ENCODE measurements around the gene BRPF1. TPM values are rescaled to one million over a fixed set of nuclear protein-coding genes. Genes with fewer than 3 reads are reported as not detected.

Gene BRPF1
- total RNA-seq, 1 donor from 2014 or later: 19.5 TPM

GRCh38 chr3:9760779-9761505 lies 29.4 kb downstream of the BRPF1 start:
- no peaks in the 10 kb centered on the region for H3K4me1 Mint-ChIP-seq (ENCODE audit: low read depth, unreplicated experiment)
- no peak overlapping the region for H2AFZ ChIP-seq (ENCODE audit: low read depth, low read length)
- no peaks in the 10 kb centered on the region for H3K9me3 Mint-ChIP-seq (ENCODE audit: unreplicated experiment)
- no peak overlapping the region for H3K27ac Mint-ChIP-seq (ENCODE audit: unreplicated experiment)
- H3K27me3 Mint-ChIP-seq (ENCODE audit: low read depth, unreplicated experiment): no peaks in the 10 kb centered on the region
- H4K20me1 ChIP-seq (ENCODE audit: insufficient read depth, low read length): no peaks in the 10 kb centered on the region
- TF ChIP-seq, protein P1, sequence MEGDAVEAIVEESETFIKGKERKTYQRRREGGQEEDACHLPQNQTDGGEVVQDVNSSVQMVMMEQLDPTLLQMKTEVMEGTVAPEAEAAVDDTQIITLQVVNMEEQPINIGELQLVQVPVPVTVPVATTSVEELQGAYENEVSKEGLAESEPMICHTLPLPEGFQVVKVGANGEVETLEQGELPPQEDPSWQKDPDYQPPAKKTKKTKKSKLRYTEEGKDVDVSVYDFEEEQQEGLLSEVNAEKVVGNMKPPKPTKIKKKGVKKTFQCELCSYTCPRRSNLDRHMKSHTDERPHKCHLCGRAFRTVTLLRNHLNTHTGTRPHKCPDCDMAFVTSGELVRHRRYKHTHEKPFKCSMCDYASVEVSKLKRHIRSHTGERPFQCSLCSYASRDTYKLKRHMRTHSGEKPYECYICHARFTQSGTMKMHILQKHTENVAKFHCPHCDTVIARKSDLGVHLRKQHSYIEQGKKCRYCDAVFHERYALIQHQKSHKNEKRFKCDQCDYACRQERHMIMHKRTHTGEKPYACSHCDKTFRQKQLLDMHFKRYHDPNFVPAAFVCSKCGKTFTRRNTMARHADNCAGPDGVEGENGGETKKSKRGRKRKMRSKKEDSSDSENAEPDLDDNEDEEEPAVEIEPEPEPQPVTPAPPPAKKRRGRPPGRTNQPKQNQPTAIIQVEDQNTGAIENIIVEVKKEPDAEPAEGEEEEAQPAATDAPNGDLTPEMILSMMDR (IDR thresholded peaks at IDR 0.05; ENCODE audit: insufficient read depth, low read depth, low read length): no peak
- no peak for TF ChIP-seq EZH2 (IDR thresholded peaks at IDR 0.05; ENCODE audit: insufficient read depth, low read length)
- H3K4me3 ChIP-seq (ENCODE audit: insufficient read depth, low read depth, low read length): no peak overlapping the region
- no peak overlapping the region for H3K4me2 ChIP-seq (ENCODE audit: low read length)
- H3K27me3 ChIP-seq (ENCODE audit: insufficient read depth, low read length): no peaks in the 10 kb centered on the region
- H3K9me3 ChIP-seq (ENCODE audit: insufficient read depth, low read depth, low read length): no peaks in the 10 kb centered on the region
- H3K4me1 ChIP-seq (ENCODE audit: insufficient read depth, low read length): no peaks in the 10 kb centered on the region
- FAIRE-seq (no peak), DNase-seq (ENCODE audit: low read depth) (no peak)
- H3K27ac ChIP-seq (ENCODE audit: low read depth, low read length): no peak overlapping the region
- no peak overlapping the region for H3K9ac ChIP-seq (ENCODE audit: low read length)
- H3K4me3 Mint-ChIP-seq (ENCODE audit: unreplicated experiment): no peak overlapping the region
- H3K79me2 ChIP-seq (ENCODE audit: insufficient read depth, low read length): no peaks in the 10 kb centered on the region
- H3K36me3 Mint-ChIP-seq (ENCODE audit: low read depth, unreplicated experiment): peaks cover 36% of the 10 kb centered on the region
- peaks cover 6% of the 10 kb centered on the region for H3K36me3 ChIP-seq (ENCODE audit: insufficient read depth, low read length)

DNA sequence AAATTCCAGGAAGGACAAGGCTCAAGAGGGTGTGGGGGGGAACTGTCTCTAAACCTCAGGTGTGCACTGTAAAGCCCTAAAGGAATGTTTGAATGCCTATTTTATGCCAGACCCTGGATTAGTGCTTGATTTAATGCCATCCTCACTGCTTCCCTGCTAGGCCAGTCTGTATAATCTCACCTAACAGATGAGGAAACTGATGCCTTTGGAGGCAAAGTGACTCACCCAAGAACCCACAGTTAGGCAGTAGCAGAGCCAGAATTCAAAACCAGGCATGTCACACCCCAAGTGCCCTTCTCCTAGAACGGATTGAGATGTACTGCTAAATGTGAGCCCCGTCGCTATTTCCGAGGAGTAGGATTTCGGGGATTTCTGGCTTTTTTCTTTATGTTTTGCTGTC lies 30.4 kb downstream of the BRPF1 start:
- DNase-seq (ENCODE audit: low read depth): no peak
- TF ChIP-seq EZH2 (IDR thresholded peaks at IDR 0.05; ENCODE audit: insufficient read depth, low read length): no peak
- TF ChIP-seq, protein P1 (IDR thresholded peaks at IDR 0.05; ENCODE audit: insufficient read depth, low read depth, low read length): no peak
- Histone ChIP-seq H4K20me1 (ENCODE audit: insufficient read depth, low read length) (peaks cover 2% of the 10 kb centered on the region), H3K4me1 (ENCODE audit: insufficient read depth, low read length) (no peaks in the 10 kb centered on the region), H3K36me3 (ENCODE audit: insufficient read depth, low read length) (peaks cover 2% of the 10 kb centered on the region), H3K27me3 (ENCODE audit: insufficient read depth, low read length) (no peaks in the 10 kb centered on the region), H3K27ac (ENCODE audit: low read depth, low read length) (no peak overlapping the region), H3K4me2 (ENCODE audit: low read length) (no peak overlapping the region), H2AFZ (ENCODE audit: low read depth, low read length) (no peak overlapping the region), H3K79me2 (ENCODE audit: insufficient read depth, low read length) (no peaks in the 10 kb centered on the region), H3K9ac (ENCODE audit: low read length) (no peak overlapping the region), H3K9me3 (ENCODE audit: insufficient read depth, low read depth, low read length) (no peaks in the 10 kb centered on the region), H3K4me3 (ENCODE audit: insufficient read depth, low read depth, low read length) (no peak overlapping the region)
- Mint-ChIP-seq H3K27ac (ENCODE audit: unreplicated experiment) (no peak overlapping the region), H3K4me1 (ENCODE audit: low read depth, unreplicated experiment) (no peaks in the 10 kb centered on the region), H3K36me3 (ENCODE audit: low read depth, unreplicated experiment) (peaks cover 31% of the 10 kb centered on the region), H3K4me3 (ENCODE audit: unreplicated experiment) (no peak overlapping the region), H3K27me3 (ENCODE audit: low read depth, unreplicated experiment) (no peaks in the 10 kb centered on the region), H3K9me3 (ENCODE audit: unreplicated experiment) (no peaks in the 10 kb centered on the region)
- no peak for FAIRE-seq

DNA sequence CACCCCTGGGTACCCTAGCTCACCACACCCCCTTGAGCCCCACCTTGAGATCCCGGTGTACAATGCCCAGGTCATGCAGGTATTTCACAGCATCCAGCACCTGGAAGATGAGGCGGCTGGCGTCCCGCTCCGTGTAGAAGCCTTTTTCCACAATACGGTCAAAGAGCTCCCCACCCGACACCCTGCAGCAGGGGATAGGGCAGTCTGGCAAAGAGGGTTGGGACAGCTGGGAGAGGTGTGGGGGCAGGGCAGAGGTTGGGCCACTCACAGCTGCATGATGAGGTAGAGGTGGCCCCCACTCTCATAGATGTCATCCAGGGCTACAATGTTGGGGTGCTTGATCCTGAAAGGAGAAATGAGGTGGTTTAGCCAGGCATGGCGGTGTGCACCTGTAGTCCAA lies 31.3 kb downstream of the BRPF1 start:
- Histone ChIP-seq H3K79me2 (ENCODE audit: insufficient read depth, low read length) (no peaks in the 10 kb centered on the region), H3K9me3 (ENCODE audit: insufficient read depth, low read depth, low read length) (no peaks in the 10 kb centered on the region), H3K27me3 (ENCODE audit: insufficient read depth, low read length) (no peaks in the 10 kb centered on the region), H3K36me3 (ENCODE audit: insufficient read depth, low read length) (no peaks in the 10 kb centered on the region), H3K9ac (ENCODE audit: low read length) (no peak overlapping the region), H3K4me1 (ENCODE audit: insufficient read depth, low read length) (no peaks in the 10 kb centered on the region), H3K4me2 (ENCODE audit: low read length) (no peak overlapping the region), H2AFZ (ENCODE audit: low read depth, low read length) (no peak overlapping the region), H4K20me1 (ENCODE audit: insufficient read depth, low read length) (peaks cover 4% of the 10 kb centered on the region), H3K4me3 (ENCODE audit: insufficient read depth, low read depth, low read length) (no peak overlapping the region), H3K27ac (ENCODE audit: low read depth, low read length) (no peak overlapping the region)
- no peaks in the 10 kb centered on the region for H3K27me3 Mint-ChIP-seq (ENCODE audit: low read depth, unreplicated experiment)
- TF ChIP-seq, protein P1 (IDR thresholded peaks at IDR 0.05; ENCODE audit: insufficient read depth, low read depth, low read length): no peak
- no peak for TF ChIP-seq EZH2 (IDR thresholded peaks at IDR 0.05; ENCODE audit: insufficient read depth, low read length)
- DNase-seq (ENCODE audit: low read depth) (no peak), FAIRE-seq (no peak)
- peaks cover 31% of the 10 kb centered on the region for H3K36me3 Mint-ChIP-seq (ENCODE audit: low read depth, unreplicated experiment)
- H3K4me1 Mint-ChIP-seq (ENCODE audit: low read depth, unreplicated experiment): no peaks in the 10 kb centered on the region
- no peaks in the 10 kb centered on the region for H3K9me3 Mint-ChIP-seq (ENCODE audit: unreplicated experiment)
- H3K27ac Mint-ChIP-seq (ENCODE audit: unreplicated experiment): no peak overlapping the region
- no peak overlapping the region for H3K4me3 Mint-ChIP-seq (ENCODE audit: unreplicated experiment)

Measured in astrocyte (in vitro differentiated cells and primary cell).